H9 (cell line): ENCODE results near the gene STK17B. TPM values are rescaled to one million over a fixed set of nuclear protein-coding genes. Genes with fewer than 3 reads are reported as not detected.

Experiments
- DNase-seq: peaks from one replicate; pipeline ENCODE4 v3.0.0-alpha.2; 2017
- H2AFZ ChIP-seq: one replicate; pipeline ENCODE4 v1.6.1; 2013; ENCODE audit warnings: mild to moderate bottlenecking, low read length, control low read depth, moderate library complexity
- H2AK5ac ChIP-seq: 2 replicates; pipeline ENCODE4 v1.6.1; 2013; ENCODE audit warnings: low read length, control low read depth, mixed read lengths; ENCODE audit not compliant: insufficient read length
- H2BK120ac ChIP-seq: one replicate; pipeline ENCODE4 v1.6.1; 2013; ENCODE audit warnings: low read depth, mild to moderate bottlenecking, low read length, control low read depth, inconsistent platforms; ENCODE audit not compliant: poor library complexity, severe bottlenecking
- H2BK12ac ChIP-seq: 2 replicates; pipeline ENCODE4 v1.6.1; 2013; ENCODE audit warnings: low read length, control low read depth, mixed read lengths, low read depth; ENCODE audit not compliant: insufficient read length
- H2BK15ac ChIP-seq: 2 replicates; pipeline ENCODE4 v1.6.1; 2013; ENCODE audit warnings: low read depth, low read length, control low read depth
- H2BK20ac ChIP-seq: one replicate; pipeline ENCODE4 v1.6.1; 2013; ENCODE audit warnings: low read depth, mild to moderate bottlenecking, low read length, control low read depth, inconsistent platforms; ENCODE audit not compliant: poor library complexity, severe bottlenecking
- H2BK5ac ChIP-seq: 2 replicates; pipeline ENCODE4 v1.6.1; 2013; ENCODE audit warnings: low read length, control low read depth, mixed read lengths; ENCODE audit not compliant: insufficient read length
- H3K14ac ChIP-seq: 2 replicates; pipeline ENCODE4 v1.6.1; 2013; ENCODE audit warnings: low read length, control low read depth; ENCODE audit not compliant: insufficient read depth
- H3K18ac ChIP-seq: 2 replicates; pipeline ENCODE4 v1.6.1; 2013; ENCODE audit warnings: low read depth, mild to moderate bottlenecking, mixed read lengths, low read length, control low read depth; ENCODE audit not compliant: insufficient read length
- H3K23ac ChIP-seq: 2 replicates; pipeline ENCODE4 v1.6.1; 2013; ENCODE audit warnings: low read length, control low read depth, mixed read lengths, low read depth; ENCODE audit not compliant: insufficient read length
- H3K23me2 ChIP-seq: 2 replicates; pipeline ENCODE4 v1.6.1; 2013; ENCODE audit warnings: low read depth, mild to moderate bottlenecking, mixed read lengths, low read length, control low read depth; ENCODE audit not compliant: insufficient read length, poor library complexity, severe bottlenecking
- H3K27ac ChIP-seq: 2 replicates; pipeline ENCODE4 v1.5.1; 2013; ENCODE audit warnings: low read length, control low read depth, mixed read lengths, low read depth; ENCODE audit not compliant: insufficient read length
- H3K27me3 ChIP-seq: 2 replicates; pipeline ENCODE4 v1.6.1; 2013; ENCODE audit warnings: low read length, control low read depth, inconsistent platforms; ENCODE audit not compliant: insufficient read depth
- H3K4ac ChIP-seq: 2 replicates; pipeline ENCODE4 v1.6.1; 2013; ENCODE audit warnings: low read depth, mild to moderate bottlenecking, control low read depth, inconsistent platforms, low read length, moderate library complexity
- H3K4me1 ChIP-seq: 2 replicates; pipeline ENCODE4 v1.6.1; 2013; ENCODE audit warnings: low read length, control low read depth, inconsistent platforms; ENCODE audit not compliant: insufficient read depth
- H3K4me2 ChIP-seq: 2 replicates; pipeline ENCODE4 v1.6.1; 2013; ENCODE audit warnings: low read length, control low read depth, mixed read lengths; ENCODE audit not compliant: insufficient read length, insufficient read depth
- H3K56ac ChIP-seq: 2 replicates; pipeline ENCODE4 v1.6.1; 2013; ENCODE audit warnings: low read depth, mild to moderate bottlenecking, mixed read lengths, low read length, control low read depth; ENCODE audit not compliant: insufficient read length
- H3K79me1 ChIP-seq: 2 replicates; pipeline ENCODE4 v1.6.1; 2013; ENCODE audit warnings: low read depth, mild to moderate bottlenecking, moderate library complexity, low read length, control low read depth, inconsistent platforms; ENCODE audit not compliant: insufficient read depth, poor library complexity, severe bottlenecking
- H3K79me2 ChIP-seq: 2 replicates; pipeline ENCODE4 v1.6.1; 2013; ENCODE audit warnings: low read length, control low read depth, inconsistent platforms; ENCODE audit not compliant: insufficient read depth
- H3K9ac ChIP-seq: 2 replicates; pipeline ENCODE4 v1.6.1; 2013; ENCODE audit warnings: low read length, control low read depth, mixed read lengths; ENCODE audit not compliant: insufficient read length; ENCODE audit errors: extremely low read depth
- H3K9me3 ChIP-seq: one replicate; pipeline ENCODE4 v1.6.1; 2013; ENCODE audit warnings: low read depth, low read length, inconsistent platforms; ENCODE audit not compliant: control insufficient read depth
- H3T11ph ChIP-seq: one replicate; pipeline ENCODE4 v1.6.1; 2013; ENCODE audit warnings: mild to moderate bottlenecking, low read length, control low read depth, inconsistent platforms
- H4K20me1 ChIP-seq: one replicate; pipeline ENCODE4 v1.6.1; 2013; ENCODE audit not compliant: control insufficient read depth, insufficient read length, insufficient read depth
- H4K5ac ChIP-seq: 2 replicates; pipeline ENCODE4 v1.6.1; 2013; ENCODE audit warnings: low read depth, mild to moderate bottlenecking, mixed read lengths, low read length, control low read depth; ENCODE audit not compliant: insufficient read length
- H4K8ac ChIP-seq: replicated peaks from 2 replicates; pipeline ENCODE4 v1.6.1; 2013; ENCODE audit warnings: low read length, control low read depth, mixed read lengths, low read depth; ENCODE audit not compliant: insufficient read length
- H4K91ac ChIP-seq: 2 replicates; pipeline ENCODE4 v1.6.1; 2013; ENCODE audit warnings: low read depth, mild to moderate bottlenecking, moderate library complexity, mixed read lengths, low read length, control low read depth; ENCODE audit not compliant: insufficient read length
- H3K27ac Mint-ChIP-seq, 3 experiments: 2 replicates in 2 of 3; 3 replicates in 1 of 3; pipeline ENCODE4 v1.8.0; 2020 to 2021; ENCODE audit warnings: mixed read lengths in 3 of 3, mild to moderate bottlenecking in 1 of 3, moderate library complexity in 1 of 3
- H3K27me3 Mint-ChIP-seq: 2 replicates; pipeline ENCODE4 v1.8.0; 2021; ENCODE audit warnings: low read depth, mild to moderate bottlenecking, moderate library complexity, mixed read lengths
- H3K36me3 Mint-ChIP-seq, 3 experiments: 2 replicates in 2 of 3; 3 replicates in 1 of 3; pipeline ENCODE4 v1.8.0; 2020 to 2021; ENCODE audit warnings: low read depth in 3 of 3, mixed read lengths in 3 of 3; ENCODE audit not compliant: insufficient read depth in 1 of 3
- H3K4me1 Mint-ChIP-seq, 2 experiments: 2 replicates each; pipeline ENCODE4 v1.8.0; 2020; ENCODE audit warnings: mixed read lengths in 2 of 2
- H3K4me3 Mint-ChIP-seq, 2 experiments: 2 replicates in 1 of 2; 3 replicates in 1 of 2; pipeline ENCODE4 v1.8.0; 2020 to 2021; ENCODE audit warnings: mild to moderate bottlenecking in 2 of 2, mixed read lengths in 2 of 2, moderate library complexity in 1 of 2
- H3K9me3 Mint-ChIP-seq, 2 experiments: 2 replicates in 1 of 2; 3 replicates in 1 of 2; pipeline ENCODE4 v1.8.0; 2020; ENCODE audit warnings: mild to moderate bottlenecking in 2 of 2, mixed read lengths in 2 of 2, moderate library complexity in 1 of 2
- CTCF ChIP-seq: fragments of 200-600 bp; sonication (generic); conservative IDR thresholded peaks from 3 replicates; pipeline ENCODE4 v1.8.0; 2021; ENCODE audit warnings: antibody characterized with exemption, mild to moderate bottlenecking
- WGBS: extraction: QIAGEN DNeasy Blood & Tissue Kit; methylation state at CpG from one replicate; pipeline ENCODE4 v1.1.7; 2013; ENCODE audit warnings: missing lambda C conversion rate, low lambda C conversion rate, mixed read lengths; ENCODE audit not compliant: insufficient read length; ENCODE audit errors: extremely low coverage; 5-methylcytosine and 5-hydroxymethylcytosine counted together
- total RNA-seq: library from RNA; stranded (reverse); gene quantifications from 2 replicates; pipeline ENCODE4 v1.2.1, GENCODE V29; 2021

STK17B gene
- total RNA-seq, 1 experiment from 2014 or later: 6.1 TPM

DNA sequence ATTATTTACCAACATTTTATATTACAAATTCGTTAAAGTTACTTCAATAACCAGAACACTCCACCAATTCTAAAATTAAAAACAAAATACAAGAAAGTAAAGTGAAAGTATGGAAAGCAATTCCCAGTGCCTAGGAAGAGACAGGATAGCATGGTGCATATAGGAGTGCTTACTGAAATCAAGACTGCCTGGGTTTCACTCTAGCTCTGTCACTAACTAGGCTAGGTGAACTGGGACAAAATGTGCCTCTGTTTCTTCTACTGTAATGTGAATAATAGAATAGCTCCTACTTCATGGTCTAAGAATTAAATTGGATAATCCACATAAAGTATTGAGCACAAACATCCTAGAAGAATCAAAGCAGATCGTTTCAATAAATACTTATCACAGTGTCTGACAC lies 22.6 kb downstream of the STK17B start:
- Histone ChIP-seq H3K79me1 (no peaks in the 10 kb centered on the region), H2BK5ac (no peak overlapping the region), H4K20me1 (no peaks in the 10 kb centered on the region), H2AK5ac (no peak overlapping the region), H3K9me3 (no peaks in the 10 kb centered on the region), H3K56ac (no peak overlapping the region), H3K14ac (no peak overlapping the region), H2BK15ac (no peak overlapping the region), H3K4me2 (no peak overlapping the region), H3K27ac (no peak overlapping the region), H4K5ac (no peak overlapping the region), H3K23ac (no peak overlapping the region), H3K27me3 (no peaks in the 10 kb centered on the region), H3K79me2 (no peaks in the 10 kb centered on the region), H4K8ac (no peak overlapping the region), H3T11ph (no peak overlapping the region), H2BK12ac (no peak overlapping the region), H2BK20ac (no peak overlapping the region), H4K91ac (no peak overlapping the region), H3K9ac (no peak overlapping the region), H3K18ac (no peak overlapping the region), H3K4me1 (no peaks in the 10 kb centered on the region), H3K23me2 (no peaks in the 10 kb centered on the region), H2BK120ac (no peak overlapping the region), H2AFZ (no peak overlapping the region), H3K4ac (no peak overlapping the region)
- DNase-seq: no peak
- no peaks in the 10 kb centered on the region for H3K27me3 Mint-ChIP-seq
- no peaks in the 10 kb centered on the region for H3K9me3 Mint-ChIP-seq
- no peak overlapping the region for H3K27ac Mint-ChIP-seq
- WGBS: no CpG with 5 or more reads among the region's 2 CpGs
- no peak for TF ChIP-seq CTCF
- H3K4me3 Mint-ChIP-seq: no peak overlapping the region
- peaks cover 11 to 31% (median 24%) of the 10 kb centered on the region in 3 experiments for H3K36me3 Mint-ChIP-seq
- no peaks in the 10 kb centered on the region for H3K4me1 Mint-ChIP-seq
